Neural cell (in vitro differentiated cells): ENCODE results near the gene C10orf120. TPM values are rescaled to one million over a fixed set of nuclear protein-coding genes. Genes with fewer than 3 reads are reported as not detected.

Source experiments
- H2AFZ ChIP-seq: fragments of 200-600, 300-800 bp; sonication (generic), shearing (Covaris generic); 2 replicates; pipeline ENCODE4 v1.6.0; 2014; ENCODE audit warnings: low read depth, mild to moderate bottlenecking, antibody characterized with exemption, low read length, moderate library complexity
- H3F3A ChIP-seq: fragments of 200-600 bp; shearing (Covaris generic); 2 replicates; pipeline ENCODE4 v1.6.1; 2016; ENCODE audit warnings: mild to moderate bottlenecking, moderate library complexity, mixed read lengths, antibody characterized with exemption, low read length; ENCODE audit not compliant: insufficient read depth, poor library complexity, severe bottlenecking
- H3K27ac ChIP-seq: fragments of 200-600, 300-800 bp; sonication (generic), shearing (Covaris generic); 2 replicates; pipeline ENCODE4 v1.5.1; 2014; ENCODE audit warnings: mild to moderate bottlenecking, low read length, moderate library complexity
- H3K27me3 ChIP-seq: fragments of 300-800, 200-600 bp; sonication (generic), shearing (Covaris generic); 2 replicates; pipeline ENCODE4 v1.6.0; 2014; ENCODE audit warnings: mild to moderate bottlenecking, low read depth, low read length, moderate library complexity; ENCODE audit not compliant: insufficient read depth
- H3K36me3 ChIP-seq: fragments of 300-800, 200-600 bp; sonication (generic), shearing (Covaris generic); 2 replicates; pipeline ENCODE4 v1.5.1; 2014; ENCODE audit warnings: mild to moderate bottlenecking, antibody characterized with exemption, low read length, moderate library complexity; ENCODE audit not compliant: insufficient read depth
- H3K4me2 ChIP-seq: fragments of 300-800, 200-600 bp; sonication (generic), shearing (Covaris generic); 2 replicates; pipeline ENCODE4 v1.6.0; 2014; ENCODE audit warnings: mild to moderate bottlenecking, low read length
- H3K4me3 ChIP-seq: fragments of 300-800, 200-600 bp; sonication (generic), shearing (Covaris generic); 2 replicates; pipeline ENCODE4 v1.5.1; 2014; ENCODE audit warnings: mild to moderate bottlenecking, low read length, moderate library complexity
- H3K79me2 ChIP-seq: fragments of 200-600 bp; shearing (Covaris generic); replicated peaks from 2 replicates; pipeline ENCODE4 v1.6.0; 2014; ENCODE audit warnings: mild to moderate bottlenecking, low read length, moderate library complexity; ENCODE audit not compliant: insufficient read depth
- H3K9ac ChIP-seq: fragments of 300-800, 200-600 bp; sonication (generic), shearing (Covaris generic); 2 replicates; pipeline ENCODE4 v1.6.1; 2016; ENCODE audit warnings: mild to moderate bottlenecking, low read length, mixed read lengths
- H3K9me2 ChIP-seq: fragments of 200-600 bp; shearing (Covaris generic); 2 replicates; pipeline ENCODE4 v1.6.1; 2016; ENCODE audit warnings: mild to moderate bottlenecking, low read length, mixed read lengths; ENCODE audit not compliant: insufficient read depth
- H3K9me3 ChIP-seq: fragments of 200-600, 300-800 bp; sonication (generic), shearing (Covaris generic); 2 replicates; pipeline ENCODE4 v1.6.1; 2016; ENCODE audit warnings: mild to moderate bottlenecking, mixed run types, low read length, moderate library complexity, mixed read lengths
- H4K20me1 ChIP-seq: fragments of 200-600 bp; shearing (Covaris generic); 2 replicates; pipeline ENCODE4 v1.6.1; 2016; ENCODE audit warnings: mild to moderate bottlenecking, mixed run types; ENCODE audit not compliant: insufficient read depth
- CTCF ChIP-seq: fragments of 450-650 bp; IDR thresholded peaks from 2 replicates; pipeline ENCODE4 v1.5.1; 2014; ENCODE audit warnings: antibody characterized with exemption, mild to moderate bottlenecking, moderate library complexity; ENCODE audit not compliant: poor library complexity, severe bottlenecking
- EP300 ChIP-seq: fragments of 450-650 bp; conservative IDR thresholded peaks from 2 replicates; pipeline ENCODE4 v1.6.1; 2014; ENCODE audit warnings: antibody characterized with exemption, mild to moderate bottlenecking, moderate library complexity; ENCODE audit not compliant: poor library complexity, severe bottlenecking
- MXI1 ChIP-seq: fragments of 450-650 bp; conservative IDR thresholded peaks from 2 replicates; pipeline ENCODE4 v1.6.1; 2014; ENCODE audit warnings: antibody characterized with exemption, mild to moderate bottlenecking; ENCODE audit not compliant: poor library complexity, severe bottlenecking
- POLR2AphosphoS5 ChIP-seq: IDR thresholded peaks from 2 replicates; pipeline ENCODE4 v1.6.1; 2012
- RAD21 ChIP-seq: fragments of 450-650 bp; conservative IDR thresholded peaks from 2 replicates; pipeline ENCODE4 v1.6.1; 2014; ENCODE audit warnings: antibody characterized with exemption, mild to moderate bottlenecking, moderate library complexity
- REST ChIP-seq: IDR thresholded peaks from 2 replicates; pipeline ENCODE4 v1.6.1; 2012; ENCODE audit warnings: borderline replicate concordance
- SMC3 ChIP-seq: fragments of 450-650 bp; conservative IDR thresholded peaks from 2 replicates; pipeline ENCODE4 v1.6.1; 2014; ENCODE audit warnings: antibody characterized with exemption, mild to moderate bottlenecking, moderate library complexity; ENCODE audit not compliant: poor library complexity
- TAF1 ChIP-seq: IDR thresholded peaks from 2 replicates; pipeline ENCODE4 v1.6.1; 2012; ENCODE audit warnings: low read depth
- polyA plus RNA-seq: library from polyadenylated mRNA; depleted of rRNA; stranded (reverse); fragments of >200 nt; gene quantifications from 2 replicates; pipeline ENCODE4 v1.2.3, GENCODE V29; 2014

Gene C10orf120
- polyA plus RNA-seq, 1 donor from 2014 or later = not detected

GRCh38 chr10:122721111-122721510 lies 21.5 kb upstream of the C10orf120 start:
- Histone ChIP-seq H4K20me1 (no peaks in the 10 kb centered on the region), H3K4me3 (no peak overlapping the region), H3K79me2 (no peaks in the 10 kb centered on the region), H3K27me3 (no peaks in the 10 kb centered on the region), H3K9ac (no peak overlapping the region), H3K9me3 (no peaks in the 10 kb centered on the region), H2AFZ (no peak overlapping the region), H3K9me2 (no peaks in the 10 kb centered on the region), H3K4me2 (no peak overlapping the region), H3K27ac (no peak overlapping the region), H3F3A (no peaks in the 10 kb centered on the region), H3K36me3 (no peaks in the 10 kb centered on the region)
- no peak for TF ChIP-seq CTCF

- Histone ChIP-seq H4K20me1 (no peaks in the 10 kb centered on the region), H2AFZ (no peak overlapping the region)
Observed at GRCh38 chr10:122716025-122716424, 16.4 kb upstream of the C10orf120 start.

GRCh38 chr10:122715576-122715975 lies 15.9 kb upstream of the C10orf120 start:
- Histone ChIP-seq H3F3A (no peaks in the 10 kb centered on the region), H3K9me2 (no peaks in the 10 kb centered on the region), H3K9ac (no peak overlapping the region), H4K20me1 (no peaks in the 10 kb centered on the region), H2AFZ (no peak overlapping the region), H3K79me2 (no peaks in the 10 kb centered on the region), H3K4me2 (no peak overlapping the region), H3K36me3 (no peaks in the 10 kb centered on the region), H3K27ac (no peak overlapping the region), H3K27me3 (no peaks in the 10 kb centered on the region), H3K4me3 (no peak overlapping the region), H3K9me3 (no peaks in the 10 kb centered on the region)
- TF ChIP-seq POLR2AphosphoS5 (no peak), MXI1 (no peak), TAF1 (no peak), RAD21 (no peak), REST (no peak), SMC3 (no peak), EP300 (no peak)

More at GRCh38 chr10:122716025-122716424, 16.4 kb upstream of the C10orf120 start:
- no peaks in the 10 kb centered on the region for H3K9me2 ChIP-seq
- no peak overlapping the region for H3K27ac ChIP-seq
- H3K36me3 ChIP-seq = no peaks in the 10 kb centered on the region
- TF ChIP-seq REST = no peak
- TF ChIP-seq SMC3 = no peak
- no peak for TF ChIP-seq MXI1
- no peak for TF ChIP-seq RAD21
- TF ChIP-seq EP300 = no peak
- no peak for TF ChIP-seq POLR2AphosphoS5
- no peak for TF ChIP-seq TAF1
- no peaks in the 10 kb centered on the region for H3K79me2 ChIP-seq
- no peak overlapping the region for H3K4me3 ChIP-seq
- H3K27me3 ChIP-seq = no peaks in the 10 kb centered on the region
- no peak overlapping the region for H3K9ac ChIP-seq
- H3F3A ChIP-seq = no peaks in the 10 kb centered on the region
- H3K4me2 ChIP-seq = no peak overlapping the region
- no peaks in the 10 kb centered on the region for H3K9me3 ChIP-seq
